HepG2 (cell line): ENCODE measurements around the gene COX4I1. TPM values are rescaled to one million over a fixed set of nuclear protein-coding genes. Genes with fewer than 3 reads are reported as not detected.
A peak's percentile ranks its signal among the peaks of the same experiment; 100 is the strongest.

Experiments used
- ATAC-seq: fragments of 200-7000 bp; cut with Tn5 transposase; 3 replicates; pipeline ENCODE4 v1.9.1; 2020; ENCODE audit warnings: mild to moderate bottlenecking, moderate library complexity
- BruUV-seq: library from RNA; stranded (reverse); fragments of 400-500 nt; replicated peaks from 2 replicates; lab custom pipeline; 2021; lab: Mats Ljungman, UMichigan
- CTCF ChIA-PET: fragments of 300-600 bp; formaldehyde crosslinking; extraction: SDS; loops from one replicate; lab custom pipeline; 2021; ENCODE audit warnings: low total read pairs, inconsistent platforms, low intra/inter-chr PET ratio; lab: Yijun Ruan, JAX
- POLR2A ChIA-PET: fragments of 350-600 bp; sonication (Branson Sonifier 250); formaldehyde crosslinking; loops from one replicate; lab custom pipeline; 2020; ENCODE audit warnings: antibody characterized with exemption, inconsistent platforms; lab: Yijun Ruan, JAX
- DNase-seq: peaks from one replicate; pipeline ENCODE4 v3.0.0-alpha.2; 2015; ENCODE audit warnings: low spot score
- FAIRE-seq: peaks from 3 replicates; lab custom pipeline; 2011; peaks lifted over from hg19 to GRCh38; lab: Jason Lieb, UNC
- H2AFZ ChIP-seq: one replicate; pipeline ENCODE4 v1.6.1; 2011; ENCODE audit warnings: low read length, inconsistent platforms
- H3K27ac ChIP-seq: fragments of 300-600 bp; 3 replicates; pipeline ENCODE4 v1.8.0; 2011; ENCODE audit warnings: mixed run types, mild to moderate bottlenecking, mixed read lengths, low read length, inconsistent platforms; ENCODE audit not compliant: insufficient read depth; ENCODE audit errors: extremely low read length
- H3K27me3 ChIP-seq, 2 experiments: fragments of 200-600 bp in 1 of 2; 2 replicates in 1 of 2; 3 replicates in 1 of 2; pipeline versions ENCODE4 v1.6.0 to v1.8.0; 2011; ENCODE audit warnings: low read length in 2 of 2, mild to moderate bottlenecking in 2 of 2, moderate library complexity in 2 of 2, inconsistent platforms in 1 of 2; ENCODE audit not compliant: insufficient read depth in 2 of 2, control insufficient read depth in 1 of 2
- H3K36me3 ChIP-seq, 2 experiments: fragments of 200-600 bp in 1 of 2; replicated peaks in 1 of 2; 2 replicates in 1 of 2; 3 replicates in 1 of 2; pipeline versions ENCODE4 v1.5.1 to v1.8.0; 2011; ENCODE audit warnings: low read length in 2 of 2, inconsistent platforms in 1 of 2; ENCODE audit not compliant: insufficient read depth in 2 of 2, control insufficient read depth in 1 of 2
- H3K4me1 ChIP-seq: 2 replicates; pipeline ENCODE4 v1.5.1; 2012; ENCODE audit warnings: low read length, inconsistent platforms; ENCODE audit not compliant: insufficient read depth
- H3K4me2 ChIP-seq: 2 replicates; pipeline ENCODE4 v1.6.0; 2011; ENCODE audit warnings: low read depth, low read length, inconsistent platforms
- H3K4me3 ChIP-seq, 3 experiments: fragments of 200-600 bp in 1 of 3; sonication (generic), shearing (Covaris generic) in 1 of 3; replicated peaks in 1 of 3; 2 replicates each; pipeline ENCODE4 v1.5.1; 2011 to 2016; ENCODE audit warnings: low read length in 3 of 3, inconsistent platforms in 2 of 3, low read depth in 2 of 3, mild to moderate bottlenecking in 2 of 3, control low read depth in 1 of 3, mixed read lengths in 1 of 3; ENCODE audit not compliant: insufficient read depth in 1 of 3
- H3K79me2 ChIP-seq: one replicate; pipeline ENCODE4 v1.6.1; 2011; ENCODE audit warnings: low read length, inconsistent platforms; ENCODE audit not compliant: insufficient read depth
- H3K9ac ChIP-seq: 2 replicates; pipeline ENCODE4 v1.6.0; 2011; ENCODE audit warnings: mild to moderate bottlenecking, low read depth, low read length, inconsistent platforms; ENCODE audit not compliant: insufficient read depth
- H3K9me3 ChIP-seq: 2 replicates; pipeline ENCODE4 v1.5.1; 2012; ENCODE audit warnings: mild to moderate bottlenecking, low read length
- H4K20me1 ChIP-seq: 2 replicates; pipeline ENCODE4 v1.6.0; 2011; ENCODE audit warnings: inconsistent platforms, mild to moderate bottlenecking, low read length, moderate library complexity; ENCODE audit not compliant: insufficient read depth
- ERF ChIP-seq: IDR thresholded peaks from 2 replicates; pipeline ENCODE4 v1.6.1; 2018; ENCODE audit warnings: missing biosample characterization, missing genetic modification reagents
- POGZ ChIP-seq: sonication (generic); formaldehyde crosslinking; IDR thresholded peaks from 2 replicates; pipeline ENCODE4 v1.4.0; 2020; ENCODE audit warnings: mild to moderate bottlenecking, missing genetic modification reagents
- TBP ChIP-seq: sonication (generic); formaldehyde crosslinking; IDR thresholded peaks from 2 replicates; pipeline ENCODE4 v1.5.0; 2020; ENCODE audit warnings: missing genetic modification reagents
- ZC3H4 ChIP-seq: sonication (generic); formaldehyde crosslinking; IDR thresholded peaks from 2 replicates; pipeline ENCODE4 v1.4.0; 2020; ENCODE audit warnings: missing genetic modification reagents, borderline replicate concordance
- ZNF337 ChIP-seq: sonication (generic); formaldehyde crosslinking; IDR thresholded peaks from 2 replicates; pipeline ENCODE4 v1.5.1; 2020; ENCODE audit warnings: missing genetic modification reagents, low read depth, mild to moderate bottlenecking, borderline replicate concordance
- WGBS: methylation state at CpG from one replicate; pipeline ENCODE4 v1.1.6; 2017; ENCODE audit warnings: low lambda C conversion rate; 5-methylcytosine and 5-hydroxymethylcytosine counted together
- in situ Hi-C: cut with HindIII; loops from 2 replicates; pipeline ENCODE4 v1.10.0; 2017; ENCODE audit warnings: low pct_unique_long_range_greater_than_20kb; ENCODE audit not compliant: extremely low pct_ligation_motif_present
- intact Hi-C: fragments of 100-400 bp; cut with micrococcal nuclease; formaldehyde crosslinking; loops from one replicate; pipeline ENCODE4 v1.10.0; 2022; ENCODE audit not compliant: unreplicated experiment
- polyA plus RNA-seq, 8 experiments: library from polyadenylated mRNA; depleted of rRNA in 3 of 8; stranded (reverse) in 7 of 8; unstranded in 1 of 8; fragments of >200 nt; fragmentation: Illumina TruSeq in 4 of 8; extraction: Trizol in 4 of 8; gene quantifications; 2 replicates each; pipeline versions ENCODE4 v1.2.1 to v1.2.3, GENCODE V29; 2011 to 2016; ENCODE audit warnings: low read depth in 4 of 8, missing spikeins in 1 of 8, mixed read lengths in 1 of 8; ENCODE audit not compliant: insufficient read depth in 1 of 8
- total RNA-seq, 5 experiments: library from RNA; depleted of rRNA; stranded (reverse); fragments of >200 nt; fragmentation: Illumina TruSeq; extraction: Trizol; gene quantifications; 2 replicates each; pipeline ENCODE4 v1.2.3, GENCODE V29; 2016; ENCODE audit warnings: low read depth in 1 of 5
- TF ChIP-seq, protein P1 (sequence below): sonication (generic); formaldehyde crosslinking; IDR thresholded peaks from 2 replicates; pipeline ENCODE4 v1.5.1; 2020; ENCODE audit warnings: missing genetic modification reagents, mild to moderate bottlenecking, borderline replicate concordance

The COX4I1 gene
- total and polyA plus RNA-seq, 2 of the 13 experiments (the other 11 are each of a cell fraction or from before 2014, with no cell fraction given), result 658 to 902 TPM

DNA sequence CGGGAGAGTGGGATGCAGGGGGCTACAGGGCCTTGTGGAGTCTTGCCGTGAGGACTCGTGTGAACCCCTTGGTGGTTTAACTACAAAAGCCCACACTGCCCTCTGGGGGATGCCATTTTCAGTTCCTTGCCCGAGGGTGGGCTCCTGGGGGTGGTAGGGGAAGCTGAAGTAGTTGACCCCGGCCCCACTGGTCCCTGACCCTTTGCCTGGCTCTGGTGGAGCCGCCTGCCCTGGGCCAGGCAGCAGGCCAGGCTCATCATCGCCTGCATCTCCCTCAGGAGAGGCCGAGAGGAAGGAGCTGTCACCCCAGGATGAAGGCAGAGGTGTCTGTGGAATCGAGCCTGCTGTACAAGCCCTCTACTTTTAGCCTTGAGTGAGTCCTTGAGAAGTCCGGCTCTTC is 10.2 kb downstream of the COX4I1 start (continued):
- TF ChIP-seq, protein P1, sequence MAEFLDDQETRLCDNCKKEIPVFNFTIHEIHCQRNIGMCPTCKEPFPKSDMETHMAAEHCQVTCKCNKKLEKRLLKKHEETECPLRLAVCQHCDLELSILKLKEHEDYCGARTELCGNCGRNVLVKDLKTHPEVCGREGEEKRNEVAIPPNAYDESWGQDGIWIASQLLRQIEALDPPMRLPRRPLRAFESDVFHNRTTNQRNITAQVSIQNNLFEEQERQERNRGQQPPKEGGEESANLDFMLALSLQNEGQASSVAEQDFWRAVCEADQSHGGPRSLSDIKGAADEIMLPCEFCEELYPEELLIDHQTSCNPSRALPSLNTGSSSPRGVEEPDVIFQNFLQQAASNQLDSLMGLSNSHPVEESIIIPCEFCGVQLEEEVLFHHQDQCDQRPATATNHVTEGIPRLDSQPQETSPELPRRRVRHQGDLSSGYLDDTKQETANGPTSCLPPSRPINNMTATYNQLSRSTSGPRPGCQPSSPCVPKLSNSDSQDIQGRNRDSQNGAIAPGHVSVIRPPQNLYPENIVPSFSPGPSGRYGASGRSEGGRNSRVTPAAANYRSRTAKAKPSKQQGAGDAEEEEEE (CRISPR knock-in tag), result no peak

DNA sequence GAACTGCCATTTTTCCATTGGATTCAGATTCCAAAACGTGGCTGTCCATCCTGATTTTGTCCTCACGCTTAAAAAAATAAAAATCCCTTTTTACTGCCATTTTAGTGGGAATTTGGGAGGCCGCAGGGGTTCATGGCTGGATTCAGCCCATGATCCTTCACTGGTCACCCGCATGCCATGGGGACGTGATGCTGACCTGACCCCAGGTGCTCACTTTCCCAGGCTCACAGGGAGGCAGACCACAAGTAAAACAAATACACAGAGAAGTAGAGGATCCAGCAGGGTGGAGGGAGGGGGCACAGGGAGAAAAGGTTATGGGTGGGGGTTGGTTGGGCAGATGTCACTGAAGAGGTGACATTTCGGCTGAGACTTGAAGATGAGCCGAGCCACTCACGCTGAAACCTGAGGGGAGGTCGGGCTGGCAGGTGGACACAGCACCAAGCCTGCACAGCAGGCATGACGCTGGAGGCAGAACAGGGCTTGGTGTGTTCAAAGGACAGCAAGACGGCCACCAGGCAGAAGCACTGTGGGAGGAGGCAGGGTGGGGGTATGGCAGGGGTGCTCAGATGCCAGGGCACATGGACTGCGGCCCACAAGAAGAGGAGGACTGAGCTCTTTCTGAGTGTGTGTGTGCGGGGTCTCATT is 10.7 kb downstream of the COX4I1 start:
- Histone ChIP-seq H3K9me3 (no peaks in the 10 kb centered on the region), H3K79me2 (no peaks in the 10 kb centered on the region), H3K4me2 (no peak overlapping the region), H3K36me3 (peaks cover 10 to 20% of the 10 kb centered on the region in 2 experiments), H3K4me3 (no peak overlapping the region), H4K20me1 (no peaks in the 10 kb centered on the region), H3K9ac (no peak overlapping the region), H3K4me1 (peaks cover 27% of the 10 kb centered on the region), H3K27me3 (peaks cover 6 to 31% of the 10 kb centered on the region in 2 experiments), H3K27ac (no peak overlapping the region), H2AFZ (no peak overlapping the region)
- FAIRE-seq (no peak), ATAC-seq (peak; percentile 40), DNase-seq (no peak)
- POLR2A ChIA-PET, result interaction anchor here (1.1 kb wide), 1 partner anchor 12 kb away, joined by 3 read pairs; no protein-coding TSS in a partner anchor
- intact Hi-C loops, result no loop called here
- TF ChIP-seq POGZ (CRISPR knock-in tag), result no peak
- TF ChIP-seq ZNF337 (CRISPR knock-in tag), result no peak
- TF ChIP-seq ERF (CRISPR knock-in tag), result no peak
- no peak for TF ChIP-seq ZC3H4 (CRISPR knock-in tag)
- TF ChIP-seq TBP, result no peak
- in situ Hi-C loops, result loop anchor here (25.0 kb wide), 1 partner anchor 702 kb away; the partner anchor contains the start of gene FOXF1
- 21% methylated on average over 12 of the region's 13 CpGs for WGBS
- BruUV-seq, result no TSS peak
- CTCF ChIA-PET, result no interaction called here
